Activated CD4-positive, alpha-beta T cell treated with anti-CD3 and anti-CD28 coated beads, Interleukin-2, amount 50 U/mL, for 16 hours (primary cell): ENCODE results near the gene PPP2R5E.

Experiments used
- DNase-seq: peaks from one replicate; pipeline ENCODE4 v3.0.0-alpha.2; 2020

The PPP2R5E gene

GRCh38 chr14:63362389-63362819 lies 180.8 kb downstream of the PPP2R5E start:
- no peak for DNase-seq

GRCh38 chr14:63361790-63362189 lies 181.4 kb downstream of the PPP2R5E start:
- no peak for DNase-seq

- DNase-seq: no peak
These were observed 185.3 kb downstream of the PPP2R5E start for GRCh38 chr14:63357841-63358240.

GRCh38 chr14:63345826-63346225 lies 197.4 kb downstream of the PPP2R5E start:
- no peak for DNase-seq

- no peak for DNase-seq
These were observed 198.8 kb downstream of the PPP2R5E start for GRCh38 chr14:63344336-63344735.

- DNase-seq: no peak
These were observed 199.3 kb downstream of the PPP2R5E start for GRCh38 chr14:63343878-63344277.

GRCh38 chr14:63342371-63342770 lies 200.8 kb downstream of the PPP2R5E start:
- DNase-seq: no peak

GRCh38 chr14:63328787-63329737 lies 214.1 kb downstream of the PPP2R5E start:
- no peak for DNase-seq

GRCh38 chr14:63326840-63327239 lies 216.3 kb downstream of the PPP2R5E start:
- DNase-seq: no peak

- DNase-seq: no peak
These were observed 220.1 kb downstream of the PPP2R5E start for GRCh38 chr14:63322897-63323573.

- no peak for DNase-seq
These were observed 220.7 kb downstream of the PPP2R5E start for GRCh38 chr14:63322472-63322871.
